HG03439 (cell line): ENCODE results near the gene MAP3K20.
A peak's percentile ranks its signal among the peaks of the same experiment; 100 is the strongest.
"Not testable (repeated sequence)": the region's sequence is repeated elsewhere in the genome, so short reads cannot be mapped to it uniquely, and the experiment has no call there.

Experiments used
- ATAC-seq: cut with Tn5 transposase; IDR thresholded peaks from one replicate; pipeline ENCODE4 v1.9.1; 2021; ENCODE audit warnings: mild to moderate bottlenecking, moderate library complexity; ENCODE audit not compliant: unreplicated experiment

Gene MAP3K20

GRCh38 chr2:173193925-173194324 is 118.3 kb downstream of the MAP3K20 start:
- ATAC-seq: no peak

- ATAC-seq: no peak
Observed at GRCh38 chr2:173195100-173195499, 119.5 kb downstream of the MAP3K20 start.

- no peak for ATAC-seq
Observed at GRCh38 chr2:173196080-173196479, 120.4 kb downstream of the MAP3K20 start.

GRCh38 chr2:173196638-173197037 is 121.0 kb downstream of the MAP3K20 start:
- ATAC-seq: no peak

GRCh38 chr2:173198327-173198726 is 122.7 kb downstream of the MAP3K20 start:
- ATAC-seq: no peak

- no peak for ATAC-seq
Observed at GRCh38 chr2:173199294-173199693, 123.6 kb downstream of the MAP3K20 start.

- ATAC-seq: no peak
Observed at GRCh38 chr2:173202570-173202969, 126.9 kb downstream of the MAP3K20 start.

- ATAC-seq: no peak
Observed at GRCh38 chr2:173204316-173204715, 128.7 kb downstream of the MAP3K20 start.

GRCh38 chr2:173205375-173205774 is 129.7 kb downstream of the MAP3K20 start:
- ATAC-seq: no peak

GRCh38 chr2:173207124-173207523 is 131.5 kb downstream of the MAP3K20 start:
- not testable (repeated sequence) for ATAC-seq

- peak; percentile 71 for ATAC-seq
Observed at GRCh38 chr2:173210270-173211196, 134.9 kb downstream of the MAP3K20 start.

- ATAC-seq: no peak
Observed at GRCh38 chr2:173213181-173213580, 137.5 kb downstream of the MAP3K20 start.

- ATAC-seq: no peak
Observed at GRCh38 chr2:173214213-173214612, 138.6 kb downstream of the MAP3K20 start.

- ATAC-seq: no peak
Observed at GRCh38 chr2:173215316-173215715, 139.7 kb downstream of the MAP3K20 start.

GRCh38 chr2:173216051-173216450 is 140.4 kb downstream of the MAP3K20 start:
- ATAC-seq: no peak

GRCh38 chr2:173216668-173217067 is 141.0 kb downstream of the MAP3K20 start:
- no peak for ATAC-seq

- no peak for ATAC-seq
Observed at GRCh38 chr2:173217116-173217840, 141.6 kb downstream of the MAP3K20 start.

GRCh38 chr2:173218326-173219056 is 142.8 kb downstream of the MAP3K20 start:
- no peak for ATAC-seq

- ATAC-seq: no peak
Observed at GRCh38 chr2:173221132-173221695, 145.6 kb downstream of the MAP3K20 start.

- ATAC-seq: no peak
Observed at GRCh38 chr2:173221937-173222594, 146.4 kb downstream of the MAP3K20 start.
